Urothelium cell line (cell line): ENCODE measurements around the gene XAB2.

Source experiments
- DNase-seq: peaks from one replicate; pipeline ENCODE4 v3.0.0; 2011; ENCODE audit warnings: low spot score, mixed read lengths
- FAIRE-seq: peaks from 2 replicates; lab custom pipeline; 2011; peaks lifted over from hg19 to GRCh38; lab: Jason Lieb, UNC

Gene XAB2

GRCh38 chr19:7614859-7615741 lies 14.2 kb downstream of the XAB2 start:
- FAIRE-seq (no peak), DNase-seq (no peak)

GRCh38 chr19:7612282-7613274 lies 16.8 kb downstream of the XAB2 start:
- DNase-seq = no peak
- FAIRE-seq = no peak

- DNase-seq = no peak
- no peak for FAIRE-seq
These were observed 17.6 kb downstream of the XAB2 start for GRCh38 chr19:7611541-7612279.

GRCh38 chr19:7610491-7611240 lies 18.7 kb downstream of the XAB2 start:
- DNase-seq (no peak), FAIRE-seq (no peak)

GRCh38 chr19:7607874-7608560 lies 21.3 kb downstream of the XAB2 start:
- no peak for FAIRE-seq

GRCh38 chr19:7607212-7607873 lies 22.0 kb downstream of the XAB2 start:
- no peak for DNase-seq
- FAIRE-seq = no peak

More at GRCh38 chr19:7607874-7608560, 21.3 kb downstream of the XAB2 start:
- DNase-seq = no peak

- no peak for FAIRE-seq
These were observed 23.1 kb downstream of the XAB2 start for GRCh38 chr19:7606289-7606688.

GRCh38 chr19:7605490-7606222 lies 23.7 kb downstream of the XAB2 start:
- DNase-seq (no peak), FAIRE-seq (no peak)

More at GRCh38 chr19:7606289-7606688, 23.1 kb downstream of the XAB2 start:
- DNase-seq = no peak

GRCh38 chr19:7603919-7604318 lies 25.4 kb downstream of the XAB2 start:
- DNase-seq (no peak), FAIRE-seq (no peak)

GRCh38 chr19:7602935-7603497 lies 26.3 kb downstream of the XAB2 start:
- DNase-seq = no peak
- no peak for FAIRE-seq

- no peak for FAIRE-seq
These were observed 27.0 kb downstream of the XAB2 start for GRCh38 chr19:7602240-7602934.

GRCh38 chr19:7600721-7601120 lies 28.6 kb downstream of the XAB2 start:
- DNase-seq (no peak), FAIRE-seq (no peak)

More at GRCh38 chr19:7602240-7602934, 27.0 kb downstream of the XAB2 start:
- DNase-seq = no peak

GRCh38 chr19:7598180-7598579 lies 31.2 kb downstream of the XAB2 start:
- DNase-seq (no peak), FAIRE-seq (no peak)

- no peak for DNase-seq
- no peak for FAIRE-seq
These were observed 31.7 kb downstream of the XAB2 start for GRCh38 chr19:7597689-7598088.

GRCh38 chr19:7596211-7596937 lies 33.0 kb downstream of the XAB2 start:
- no peak for FAIRE-seq
- DNase-seq = no peak

- FAIRE-seq (no peak), DNase-seq (peak; percentile 74)
These were observed 33.7 kb downstream of the XAB2 start, which contains the start of gene CAMSAP3 for GRCh38 chr19:7595466-7596133. Gene CAMSAP3, plus strand, starts transcription at chr19:7595863. Its CDS starts 140 bp downstream, at chr19:7596003.
